ENCODE data around the gene STRN3. TPM values are rescaled to one million over a fixed set of nuclear protein-coding genes. Genes with fewer than 3 reads are reported as not detected.
"Not testable (repeated sequence)": the region's sequence is repeated elsewhere in the genome, so short reads cannot be mapped to it uniquely, and the experiment has no call there.

STRN3 gene
- total RNA-seq, 2 experiments from 2014 or later = 25.2 to 37.0 TPM

DNA sequence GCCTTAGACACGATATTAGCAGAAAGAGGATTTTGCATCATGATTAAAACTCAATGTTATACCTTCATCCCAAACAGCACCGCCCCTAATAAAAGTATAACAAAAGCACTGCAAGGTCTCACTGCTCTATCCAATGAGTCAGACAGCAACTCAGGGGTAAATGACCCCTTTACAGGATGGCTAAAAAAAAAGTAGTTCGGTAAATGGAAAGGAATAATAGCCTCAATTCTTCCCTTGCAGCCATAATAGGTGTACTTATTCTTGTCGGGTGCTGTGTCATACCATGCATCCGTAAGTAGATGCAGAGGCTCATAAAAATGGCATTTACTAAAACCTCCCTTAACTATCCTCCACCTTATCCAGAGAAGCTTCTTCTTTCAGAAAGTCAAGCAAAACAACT, 54.6 kb downstream of the STRN3 start:
- Histone ChIP-seq H3K9me3 (ENCODE audit: low read length) (peaks cover 17% of the 10 kb centered on the region; the same call in 1 of the 2 replicates), H2AFZ (ENCODE audit: low read length) (no peak overlapping the region), H3K9me2 (ENCODE audit: insufficient read depth, low read length) (no peaks in the 10 kb centered on the region), H4K20me1 (ENCODE audit: insufficient read depth, low read length) (peaks cover 7% of the 10 kb centered on the region; the same call in 1 of the 2 replicates), H3K36me3 (ENCODE audit: insufficient read depth, low read length) (peaks cover 17% of the 10 kb centered on the region), H3K27ac (ENCODE audit: low read depth, low read length, poor library complexity, severe bottlenecking) (no peak overlapping the region), H3K4me2 (ENCODE audit: low read length) (no peak overlapping the region), H3K4me3 (ENCODE audit: low read depth, low read length, poor library complexity, severe bottlenecking) (no peak overlapping the region), H3K79me2 (ENCODE audit: insufficient read depth, low read depth, low read length) (peaks cover 96% of the 10 kb centered on the region), H3K4me1 (ENCODE audit: insufficient read depth, low read length, poor library complexity, severe bottlenecking) (no peaks in the 10 kb centered on the region)
- BruUV-seq (replicated peaks) = no TSS peak
- no peak for TF ChIP-seq EZH2phosphoT487 (IDR thresholded peaks at IDR 0.05; ENCODE audit: borderline replicate concordance, low read depth, low read length)
- TF ChIP-seq, protein P1, sequence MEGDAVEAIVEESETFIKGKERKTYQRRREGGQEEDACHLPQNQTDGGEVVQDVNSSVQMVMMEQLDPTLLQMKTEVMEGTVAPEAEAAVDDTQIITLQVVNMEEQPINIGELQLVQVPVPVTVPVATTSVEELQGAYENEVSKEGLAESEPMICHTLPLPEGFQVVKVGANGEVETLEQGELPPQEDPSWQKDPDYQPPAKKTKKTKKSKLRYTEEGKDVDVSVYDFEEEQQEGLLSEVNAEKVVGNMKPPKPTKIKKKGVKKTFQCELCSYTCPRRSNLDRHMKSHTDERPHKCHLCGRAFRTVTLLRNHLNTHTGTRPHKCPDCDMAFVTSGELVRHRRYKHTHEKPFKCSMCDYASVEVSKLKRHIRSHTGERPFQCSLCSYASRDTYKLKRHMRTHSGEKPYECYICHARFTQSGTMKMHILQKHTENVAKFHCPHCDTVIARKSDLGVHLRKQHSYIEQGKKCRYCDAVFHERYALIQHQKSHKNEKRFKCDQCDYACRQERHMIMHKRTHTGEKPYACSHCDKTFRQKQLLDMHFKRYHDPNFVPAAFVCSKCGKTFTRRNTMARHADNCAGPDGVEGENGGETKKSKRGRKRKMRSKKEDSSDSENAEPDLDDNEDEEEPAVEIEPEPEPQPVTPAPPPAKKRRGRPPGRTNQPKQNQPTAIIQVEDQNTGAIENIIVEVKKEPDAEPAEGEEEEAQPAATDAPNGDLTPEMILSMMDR (conservative IDR thresholded peaks at IDR 0.05; ENCODE audit: low read length) = no peak
- no peak for DNase-seq (ENCODE audit: low spot score)
- ChIA-PET POLR2A (interaction anchor here (0.7 to 1.2 kb wide), 2 partner anchors 11 to 148 kb away, joined by 3 read pairs; no protein-coding TSS in a partner anchor), CTCF (ENCODE audit: unreplicated experiment) (no interaction called here)
- intact Hi-C loops (cut with micrococcal nuclease; ENCODE audit: unreplicated experiment) = no loop called here

DNA sequence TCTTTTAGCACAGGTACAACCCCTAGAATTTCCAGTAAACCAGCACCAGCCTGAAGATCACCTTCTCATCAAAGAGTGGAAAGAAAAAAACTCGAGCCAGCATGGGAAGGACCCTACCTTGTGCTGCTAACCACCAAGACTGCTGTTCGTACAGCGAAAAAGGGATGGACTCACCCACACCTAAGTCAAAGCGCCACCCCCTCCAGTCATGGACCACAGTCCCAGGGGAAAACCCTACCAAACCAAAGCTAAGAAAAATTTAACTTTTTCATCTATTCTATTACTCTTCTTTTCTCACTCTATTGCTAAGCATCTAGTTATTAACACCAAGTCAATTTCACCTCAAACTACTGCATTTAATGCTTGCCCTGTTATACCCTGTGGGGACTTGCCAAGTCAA, 56.4 kb downstream of the STRN3 start:
- H3K27ac ChIP-seq (ENCODE audit: low read depth, low read length, poor library complexity, severe bottlenecking); DNase-seq (ENCODE audit: low spot score); H3K4me3 ChIP-seq (ENCODE audit: low read depth, low read length, poor library complexity, severe bottlenecking); H2AFZ ChIP-seq (ENCODE audit: low read length); H3K9me2 ChIP-seq (ENCODE audit: insufficient read depth, low read length); CTCF ChIA-PET (ENCODE audit: unreplicated experiment); H4K20me1 ChIP-seq (ENCODE audit: insufficient read depth, low read length); BruUV-seq (replicated peaks); H3K4me1 ChIP-seq (ENCODE audit: insufficient read depth, low read length, poor library complexity, severe bottlenecking); intact Hi-C loops (cut with micrococcal nuclease; ENCODE audit: unreplicated experiment); H3K4me2 ChIP-seq (ENCODE audit: low read length): not testable (repeated sequence)
- Histone ChIP-seq H3K36me3 (ENCODE audit: insufficient read depth, low read length) (peaks cover 29% of the 10 kb centered on the region), H3K79me2 (ENCODE audit: insufficient read depth, low read depth, low read length) (peaks cover 94% of the 10 kb centered on the region), H3K9me3 (ENCODE audit: low read length) (peaks cover 22% of the 10 kb centered on the region; the same call in 1 of the 2 replicates)
- POLR2A ChIA-PET = interaction anchor here (0.6 to 1.3 kb wide), 3 partner anchors 9 to 455 kb away, joined by 3 to 5 read pairs (median 3); no protein-coding TSS in a partner anchor

DNA sequence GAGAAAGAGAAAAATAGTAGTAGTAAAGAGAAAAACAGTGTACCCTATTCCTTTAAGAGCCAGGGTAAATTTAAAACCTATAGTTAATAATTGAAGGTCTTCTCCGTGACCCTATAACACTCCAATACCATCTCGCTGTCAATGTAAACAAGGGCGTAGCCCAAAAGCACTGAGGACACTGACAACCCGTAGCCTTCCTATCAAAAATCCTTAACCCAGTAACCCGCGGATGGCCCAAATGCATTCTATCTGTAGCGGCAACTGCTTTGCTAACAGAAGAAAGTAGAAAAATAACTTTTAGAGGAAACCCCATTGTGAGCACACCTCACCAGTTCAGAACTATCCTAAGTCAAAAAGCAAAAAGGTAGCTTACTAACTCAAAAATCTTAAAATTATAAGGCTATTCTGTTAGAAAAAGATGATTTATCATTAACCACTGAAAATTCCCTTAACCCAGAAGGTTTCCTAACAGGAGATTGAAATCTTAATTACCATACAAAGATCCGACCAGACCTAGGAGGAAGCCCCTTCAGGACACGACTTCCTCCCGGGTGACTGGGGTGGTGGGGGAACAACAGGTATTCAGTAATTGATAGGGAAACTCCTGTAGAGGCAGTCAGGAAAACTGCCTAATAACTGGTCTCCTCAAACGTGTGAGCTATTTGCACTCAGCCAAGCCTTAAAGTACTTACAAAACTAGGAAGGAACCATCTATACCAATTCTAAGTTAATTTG, 58.6 kb downstream of the STRN3 start:
- H3K4me2 ChIP-seq (ENCODE audit: low read length); POLR2A ChIA-PET: not testable (repeated sequence)

More for the DNA sequence above, 58.6 kb downstream of the STRN3 start:
- H3K4me3 ChIP-seq (ENCODE audit: low read depth, low read length, poor library complexity, severe bottlenecking); DNase-seq (ENCODE audit: low spot score); H2AFZ ChIP-seq (ENCODE audit: low read length); H3K4me1 ChIP-seq (ENCODE audit: insufficient read depth, low read length, poor library complexity, severe bottlenecking); BruUV-seq (replicated peaks); H3K27ac ChIP-seq (ENCODE audit: low read depth, low read length, poor library complexity, severe bottlenecking); H4K20me1 ChIP-seq (ENCODE audit: insufficient read depth, low read length); H3K9me2 ChIP-seq (ENCODE audit: insufficient read depth, low read length); CTCF ChIA-PET (ENCODE audit: unreplicated experiment); intact Hi-C loops (cut with micrococcal nuclease; ENCODE audit: unreplicated experiment): not testable (repeated sequence)
- H3K36me3 ChIP-seq (ENCODE audit: insufficient read depth, low read length) = peaks cover 35% of the 10 kb centered on the region
- peaks cover 91% of the 10 kb centered on the region for H3K79me2 ChIP-seq (ENCODE audit: insufficient read depth, low read depth, low read length)
- peaks cover 17% of the 10 kb centered on the region; the same call in 1 of the 2 replicates for H3K9me3 ChIP-seq (ENCODE audit: low read length)

Measured in OCI-LY7 (cell line).